H1 (cell line): ENCODE results near the gene KCNQ1OT1. TPM values are rescaled to one million over a fixed set of nuclear protein-coding genes. Genes with fewer than 3 reads are reported as not detected.

Experiments
- CBX8 ChIP-seq: fragments of 300-800, 300-1000 bp; sonication (generic); IDR thresholded peaks from 2 replicates; pipeline ENCODE4 v1.7.1; 2016; ENCODE audit warnings: low read depth, low read length, borderline replicate concordance
- CREB1 ChIP-seq: IDR thresholded peaks from 2 replicates; pipeline ENCODE4 v1.6.1; 2012; ENCODE audit warnings: inconsistent platforms
- CTCF ChIP-seq, 3 experiments: IDR thresholded peaks; 1 replicate in 2 of 3; 2 replicates in 1 of 3; pipeline versions ENCODE4 v1.5.1 to v1.6.1; 2011; ENCODE audit warnings: low read length in 3 of 3, mild to moderate bottlenecking in 3 of 3, inconsistent platforms in 2 of 3, low read depth in 1 of 3, moderate library complexity in 1 of 3; ENCODE audit not compliant: insufficient read depth in 1 of 3; ENCODE audit errors: control extremely low read depth in 1 of 3
- JUN ChIP-seq: IDR thresholded peaks from 2 replicates; pipeline ENCODE4 v1.6.1; 2011; ENCODE audit warnings: low read depth, mild to moderate bottlenecking, improper control_type of control experiment, low read length
- MAFK ChIP-seq: IDR thresholded peaks from 2 replicates; pipeline ENCODE4 v1.6.1; 2012; ENCODE audit warnings: low read depth, mild to moderate bottlenecking, improper control_type of control experiment, low read length
- MAX ChIP-seq: IDR thresholded peaks from 2 replicates; pipeline ENCODE4 v1.6.1; 2012; ENCODE audit warnings: inconsistent platforms
- RXRA ChIP-seq: IDR thresholded peaks from 2 replicates; pipeline ENCODE4 v1.6.1; 2011; ENCODE audit warnings: low read depth, mild to moderate bottlenecking, low read length, moderate library complexity; ENCODE audit not compliant: insufficient read depth
- polyA plus RNA-seq, 7 experiments: library from polyadenylated mRNA; depleted of rRNA in 3 of 7; stranded (reverse) in 5 of 7; unstranded in 2 of 7; fragments of >200 nt in 5 of 7; fragments of 200-250 nt in 2 of 7; gene quantifications; 1 replicate in 5 of 7; 2 replicates in 1 of 7; 4 replicates in 1 of 7; pipeline versions ENCODE4 v1.2.1 to v1.2.3, GENCODE V29; 2011 to 2013; ENCODE audit warnings: missing spikeins in 2 of 7, mixed read lengths in 2 of 7
- total RNA-seq: library from RNA; stranded (reverse); fragmentation: NEBNext Ultra II Directional; extraction: Animal tissue kit (Norgen Biotek cat#: 25700); gene quantifications from 2 replicates; pipeline ENCODE4 v1.2.1, GENCODE V29; 2021

KCNQ1OT1 gene
- total and polyA plus RNA-seq, 2 of the 8 experiments (the other 6 are each of a cell fraction or from before 2014, with no cell fraction given) = 0.21 to 1.2 TPM

- TF ChIP-seq MAX = no peak
- TF ChIP-seq RXRA = no peak
- TF ChIP-seq CREB1 = no peak
- no peak for TF ChIP-seq CTCF (IDR thresholded peaks at IDR 0.05; ENCODE audit: control extremely low read depth in 1 of 3, insufficient read depth in 1 of 3, low read depth in 1 of 3, low read length in 3 of 3)
- no peak for TF ChIP-seq MAFK
- no peak for TF ChIP-seq JUN
- TF ChIP-seq CBX8 = no peak
Observed at GRCh38 chr11:2591805-2592204, 108.0 kb downstream of the KCNQ1OT1 start (continued).
